ENCODE data around the gene LYST.

The LYST gene

GRCh38 chr1:235721982-235722381 lies 144.7 kb downstream of the LYST start:
- ChIA-PET CTCF (no interaction called here), POLR2A (no interaction called here)
- no peak for TF ChIP-seq CTCF (IDR thresholded peaks at IDR 0.05; ENCODE audit: control extremely low read depth, extremely low read depth, low read depth, missing control alignments)
- DNase-seq (ENCODE audit: extremely low spot score), result no peak

- DNase-seq (ENCODE audit: extremely low spot score), result no peak
- ChIA-PET CTCF (no interaction called here), POLR2A (no interaction called here)
- no peak for TF ChIP-seq CTCF (IDR thresholded peaks at IDR 0.05; ENCODE audit: control extremely low read depth, extremely low read depth, low read depth, missing control alignments)
These were observed 146.2 kb downstream of the LYST start for GRCh38 chr1:235720544-235720943.

GRCh38 chr1:235714205-235714897 lies 152.4 kb downstream of the LYST start:
- POLR2A ChIA-PET, result no interaction called here
- TF ChIP-seq CTCF (IDR thresholded peaks at IDR 0.05; ENCODE audit: control extremely low read depth, extremely low read depth, low read depth, missing control alignments), result no peak
- DNase-seq (ENCODE audit: extremely low spot score), result no peak
- CTCF ChIA-PET, result interaction anchor here (1.6 to 1.9 kb wide), 2 partner anchors 15 to 16 kb away, joined by 7 read pairs; no protein-coding TSS in a partner anchor

- ChIA-PET CTCF (no interaction called here), POLR2A (no interaction called here)
- no peak for TF ChIP-seq CTCF (IDR thresholded peaks at IDR 0.05; ENCODE audit: control extremely low read depth, extremely low read depth, low read depth, missing control alignments)
- DNase-seq (ENCODE audit: extremely low spot score), result no peak
These were observed 153.9 kb downstream of the LYST start for GRCh38 chr1:235712812-235713211.

GRCh38 chr1:235710687-235711086 lies 156.0 kb downstream of the LYST start:
- no peak for TF ChIP-seq CTCF (IDR thresholded peaks at IDR 0.05; ENCODE audit: control extremely low read depth, extremely low read depth, low read depth, missing control alignments)
- ChIA-PET POLR2A (no interaction called here), CTCF (no interaction called here)
- no peak for DNase-seq (ENCODE audit: extremely low spot score)

- DNase-seq (ENCODE audit: extremely low spot score), result no peak
- ChIA-PET CTCF (interaction anchor here (1.0 to 1.7 kb wide), 3 partner anchors 11 to 75 kb away, joined by 3 read pairs; no protein-coding TSS in a partner anchor), POLR2A (no interaction called here)
- TF ChIP-seq CTCF (IDR thresholded peaks at IDR 0.05; ENCODE audit: control extremely low read depth, extremely low read depth, low read depth, missing control alignments), result no peak
These were observed 157.7 kb downstream of the LYST start for GRCh38 chr1:235709018-235709417.

All from GM10248 (cell line).